Endothelial cell (in vitro differentiated cells): ENCODE data around the gene RPS6KB1. TPM values are rescaled to one million over a fixed set of nuclear protein-coding genes. Genes with fewer than 3 reads are reported as not detected.
"Not testable (repeated sequence)": the region's sequence is repeated elsewhere in the genome, so short reads cannot be mapped to it uniquely, and the experiment has no call there.

Source experiments
- DNase-seq: peaks from one replicate; pipeline ENCODE4 v3.0.0; 2021; ENCODE audit warnings: low spot score
- H3K27ac Mint-ChIP-seq: one replicate; pipeline ENCODE4 v1.8.0; 2021; ENCODE audit warnings: mixed read lengths, inconsistent platforms; ENCODE audit not compliant: unreplicated experiment
- H3K27me3 Mint-ChIP-seq: one replicate; pipeline ENCODE4 v1.8.0; 2021; ENCODE audit warnings: mild to moderate bottlenecking, moderate library complexity, mixed read lengths, inconsistent platforms; ENCODE audit not compliant: unreplicated experiment
- H3K36me3 Mint-ChIP-seq: one replicate; pipeline ENCODE4 v1.8.0; 2021; ENCODE audit warnings: mild to moderate bottlenecking, low read depth, mixed read lengths, inconsistent platforms; ENCODE audit not compliant: unreplicated experiment
- H3K4me1 Mint-ChIP-seq: one replicate; pipeline ENCODE4 v1.8.0; 2021; ENCODE audit warnings: mild to moderate bottlenecking, mixed read lengths, inconsistent platforms; ENCODE audit not compliant: unreplicated experiment
- H3K4me3 Mint-ChIP-seq: one replicate; pipeline ENCODE4 v1.8.0; 2021; ENCODE audit warnings: mild to moderate bottlenecking, mixed read lengths, inconsistent platforms; ENCODE audit not compliant: unreplicated experiment
- H3K9me3 Mint-ChIP-seq: one replicate; pipeline ENCODE4 v1.8.0; 2021; ENCODE audit warnings: mixed read lengths, inconsistent platforms; ENCODE audit not compliant: unreplicated experiment
- total RNA-seq: library from RNA; stranded (reverse); fragmentation: NEBNext Ultra II Directional; extraction: Animal tissue kit (Norgen Biotek cat#: 25700); gene quantifications from one replicate; pipeline ENCODE4 v1.2.1, GENCODE V29; 2021; ENCODE audit not compliant: unreplicated experiment
- TF ChIP-seq, protein P1 (sequence below): fragments of 200-600 bp; sonication (generic); IDR thresholded peaks from one replicate; pipeline ENCODE4 v1.5.0; 2021; ENCODE audit warnings: antibody characterized with exemption; ENCODE audit not compliant: unreplicated experiment

RPS6KB1 gene
- total RNA-seq, 1 donor from 2014 or later = 30.4 TPM

DNA sequence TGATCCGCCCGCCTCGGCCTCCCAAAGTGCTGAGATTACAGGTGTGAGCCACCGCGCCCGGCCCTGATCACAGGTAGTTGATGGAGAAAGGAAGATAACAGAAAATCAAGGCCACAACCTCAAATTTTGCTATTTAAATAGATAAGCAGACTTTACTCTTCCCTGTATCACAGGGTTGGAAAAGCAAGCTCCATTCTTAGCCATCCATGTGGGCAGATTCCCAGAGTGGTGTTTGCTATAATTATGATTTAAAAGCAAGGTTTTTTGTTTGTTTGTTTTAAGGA, 44.6 kb upstream of the RPS6KB1 start:
- peaks cover 3% of the 10 kb centered on the region for H3K27me3 Mint-ChIP-seq
- no peak overlapping the region for H3K4me3 Mint-ChIP-seq
- DNase-seq = no peak
- peaks cover 4% of the 10 kb centered on the region for H3K4me1 Mint-ChIP-seq
- TF ChIP-seq, protein P1, sequence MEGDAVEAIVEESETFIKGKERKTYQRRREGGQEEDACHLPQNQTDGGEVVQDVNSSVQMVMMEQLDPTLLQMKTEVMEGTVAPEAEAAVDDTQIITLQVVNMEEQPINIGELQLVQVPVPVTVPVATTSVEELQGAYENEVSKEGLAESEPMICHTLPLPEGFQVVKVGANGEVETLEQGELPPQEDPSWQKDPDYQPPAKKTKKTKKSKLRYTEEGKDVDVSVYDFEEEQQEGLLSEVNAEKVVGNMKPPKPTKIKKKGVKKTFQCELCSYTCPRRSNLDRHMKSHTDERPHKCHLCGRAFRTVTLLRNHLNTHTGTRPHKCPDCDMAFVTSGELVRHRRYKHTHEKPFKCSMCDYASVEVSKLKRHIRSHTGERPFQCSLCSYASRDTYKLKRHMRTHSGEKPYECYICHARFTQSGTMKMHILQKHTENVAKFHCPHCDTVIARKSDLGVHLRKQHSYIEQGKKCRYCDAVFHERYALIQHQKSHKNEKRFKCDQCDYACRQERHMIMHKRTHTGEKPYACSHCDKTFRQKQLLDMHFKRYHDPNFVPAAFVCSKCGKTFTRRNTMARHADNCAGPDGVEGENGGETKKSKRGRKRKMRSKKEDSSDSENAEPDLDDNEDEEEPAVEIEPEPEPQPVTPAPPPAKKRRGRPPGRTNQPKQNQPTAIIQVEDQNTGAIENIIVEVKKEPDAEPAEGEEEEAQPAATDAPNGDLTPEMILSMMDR = no peak
- no peaks in the 10 kb centered on the region for H3K9me3 Mint-ChIP-seq
- no peaks in the 10 kb centered on the region for H3K36me3 Mint-ChIP-seq
- no peak overlapping the region for H3K27ac Mint-ChIP-seq

DNA sequence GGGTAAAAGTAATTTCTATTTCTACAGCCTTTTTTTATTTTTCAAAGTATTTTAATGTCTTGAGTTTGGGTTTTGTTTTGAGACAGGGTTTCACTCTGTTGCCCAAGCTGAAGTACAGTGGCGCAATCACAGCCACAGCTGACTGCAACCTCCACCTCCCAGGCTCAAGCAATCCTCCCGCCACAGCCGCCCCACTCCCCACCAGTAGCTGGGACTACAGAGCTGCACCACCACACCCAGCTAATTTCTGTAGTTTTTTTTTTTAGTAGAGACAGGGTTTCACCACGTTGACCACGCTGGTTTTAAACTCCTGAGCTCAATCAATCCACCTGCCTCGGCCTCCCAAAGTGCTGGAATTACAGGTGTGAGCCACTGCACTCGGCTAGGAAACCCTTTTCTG, 44.1 kb upstream of the RPS6KB1 start:
- Mint-ChIP-seq H3K4me3 (no peak overlapping the region), H3K27me3 (peaks cover 3% of the 10 kb centered on the region), H3K27ac (no peak overlapping the region), H3K9me3 (no peaks in the 10 kb centered on the region), H3K36me3 (no peaks in the 10 kb centered on the region), H3K4me1 (peaks cover 7% of the 10 kb centered on the region)
- DNase-seq = no peak
- TF ChIP-seq, protein P1 = no peak

DNA sequence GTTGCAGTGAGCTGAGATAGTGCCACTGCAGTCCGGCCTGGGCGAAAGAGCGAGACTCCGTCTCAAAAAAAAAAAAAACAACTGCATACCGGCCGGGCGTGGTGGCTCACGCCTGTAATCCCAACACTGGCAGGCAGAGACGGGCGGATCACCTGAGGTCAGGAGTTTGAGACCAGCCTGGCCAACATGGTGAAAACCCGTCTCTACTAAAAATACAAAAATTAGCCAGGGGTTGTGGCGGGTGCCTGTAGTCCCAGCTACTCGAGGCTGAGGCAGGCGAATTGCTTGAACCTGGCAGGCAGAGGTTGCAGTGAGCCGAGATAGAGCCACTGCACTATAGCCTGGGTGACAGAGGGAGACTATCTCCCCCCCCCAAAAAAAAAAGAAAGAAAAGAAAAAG, 42.6 kb upstream of the RPS6KB1 start:
- H3K4me1 Mint-ChIP-seq, H3K9me3 Mint-ChIP-seq, H3K27me3 Mint-ChIP-seq, H3K36me3 Mint-ChIP-seq, H3K4me3 Mint-ChIP-seq, DNase-seq, H3K27ac Mint-ChIP-seq: not testable (repeated sequence)

DNA sequence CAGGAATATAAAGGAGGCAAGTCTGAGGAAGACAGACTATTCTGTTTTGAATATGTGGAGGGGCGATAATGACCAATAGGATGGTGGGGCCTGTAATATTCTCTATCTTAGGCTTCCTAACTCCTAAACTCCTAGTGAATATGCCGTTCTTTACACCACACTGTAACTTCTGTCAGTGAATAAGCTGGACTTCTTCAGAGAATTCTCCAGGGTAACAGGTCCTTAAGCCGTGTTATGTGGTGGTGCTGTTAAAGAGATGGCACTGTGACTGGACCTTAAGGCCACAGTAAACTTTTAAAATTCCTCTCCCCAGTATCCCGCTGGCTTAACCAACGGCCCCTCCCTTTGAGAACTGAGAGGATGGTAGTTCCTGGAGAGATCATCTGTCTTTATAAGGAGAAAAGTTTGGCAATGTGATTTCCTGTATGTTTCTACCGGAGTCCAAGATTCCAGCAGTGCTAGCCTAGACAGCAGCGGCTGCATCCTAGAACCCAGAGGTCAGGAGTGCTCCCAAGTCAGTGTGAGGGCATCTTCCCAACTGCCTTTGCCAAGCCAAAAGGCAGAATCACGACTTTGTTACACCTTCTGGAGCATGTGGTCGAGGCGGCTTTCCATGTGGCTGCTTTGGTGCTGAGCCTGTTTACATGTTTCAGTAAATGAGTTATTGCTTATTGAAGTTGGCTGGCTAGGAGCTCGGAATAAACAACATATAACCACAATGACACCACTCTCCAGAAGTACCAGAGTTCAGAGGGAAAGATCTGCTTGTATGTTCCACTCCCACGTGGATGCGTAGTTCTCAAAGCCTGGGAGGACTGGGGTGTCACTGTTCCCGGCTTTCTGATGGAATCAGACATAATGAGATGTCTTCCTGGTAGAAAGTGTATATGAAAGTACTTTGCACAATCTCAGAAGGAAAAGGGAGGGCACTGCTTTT, 41.2 kb upstream of the RPS6KB1 start:
- Mint-ChIP-seq H3K4me1 (peaks cover 7% of the 10 kb centered on the region), H3K4me3 (no peak overlapping the region), H3K9me3 (no peaks in the 10 kb centered on the region), H3K36me3 (no peaks in the 10 kb centered on the region), H3K27ac (no peak overlapping the region), H3K27me3 (peaks cover 3% of the 10 kb centered on the region)
- no peak for DNase-seq
- TF ChIP-seq, protein P1 = no peak

DNA sequence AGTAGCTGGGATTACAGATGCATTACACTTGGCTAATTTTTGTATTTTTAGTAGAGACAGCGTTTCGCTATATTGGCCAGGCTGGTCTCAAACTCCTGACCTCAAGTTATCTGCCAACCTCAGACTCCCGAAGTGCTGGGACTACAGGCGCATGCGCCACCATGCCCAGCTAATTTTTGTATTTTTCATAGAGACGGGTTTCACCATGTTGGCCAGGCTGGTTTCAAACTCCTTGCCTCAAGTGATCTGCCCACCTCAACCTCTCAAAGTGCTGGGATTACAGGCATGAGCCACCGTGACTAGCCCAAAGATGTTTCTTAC, 40.1 kb upstream of the RPS6KB1 start:
- not testable (repeated sequence) for H3K27ac Mint-ChIP-seq, H3K4me3 Mint-ChIP-seq, H3K9me3 Mint-ChIP-seq, H3K27me3 Mint-ChIP-seq, H3K4me1 Mint-ChIP-seq, H3K36me3 Mint-ChIP-seq, DNase-seq

DNA sequence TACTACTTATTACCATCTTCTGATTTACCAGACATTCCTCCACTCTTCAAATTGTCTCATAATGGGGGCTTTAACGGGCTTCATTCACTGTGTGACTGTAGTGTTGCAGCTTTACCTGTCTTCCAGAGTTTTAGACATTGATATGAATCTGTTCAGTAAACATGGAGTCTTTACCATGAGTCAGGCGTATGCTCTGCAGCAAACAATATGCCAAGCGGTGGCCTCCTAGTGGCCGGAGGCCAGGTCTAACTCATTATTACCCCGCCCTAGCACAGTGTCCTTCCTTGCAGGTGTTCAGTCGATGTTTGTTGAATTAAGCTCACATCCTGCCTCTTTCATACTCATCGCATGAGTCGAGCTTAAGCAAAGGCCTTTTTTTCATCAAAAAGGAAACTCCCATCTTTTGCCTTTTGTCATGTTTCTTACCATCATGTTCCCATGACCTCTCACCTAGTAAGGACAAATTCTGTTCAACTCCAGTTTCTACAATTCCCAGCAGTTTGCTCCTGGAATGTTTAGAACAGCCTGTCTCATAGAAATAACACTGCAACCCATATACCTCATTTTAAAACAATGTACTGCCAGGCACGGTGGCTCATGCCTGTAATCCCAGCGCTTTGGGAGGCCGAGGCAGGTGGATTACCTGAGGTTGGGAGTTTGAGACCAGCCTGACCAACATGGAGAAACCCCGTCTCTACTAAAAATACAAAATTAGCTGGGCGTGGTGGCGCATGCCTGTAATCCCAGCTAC, 39.6 kb upstream of the RPS6KB1 start:
- Mint-ChIP-seq H3K27me3 (peaks cover 3% of the 10 kb centered on the region), H3K27ac (no peak overlapping the region)

DNA sequence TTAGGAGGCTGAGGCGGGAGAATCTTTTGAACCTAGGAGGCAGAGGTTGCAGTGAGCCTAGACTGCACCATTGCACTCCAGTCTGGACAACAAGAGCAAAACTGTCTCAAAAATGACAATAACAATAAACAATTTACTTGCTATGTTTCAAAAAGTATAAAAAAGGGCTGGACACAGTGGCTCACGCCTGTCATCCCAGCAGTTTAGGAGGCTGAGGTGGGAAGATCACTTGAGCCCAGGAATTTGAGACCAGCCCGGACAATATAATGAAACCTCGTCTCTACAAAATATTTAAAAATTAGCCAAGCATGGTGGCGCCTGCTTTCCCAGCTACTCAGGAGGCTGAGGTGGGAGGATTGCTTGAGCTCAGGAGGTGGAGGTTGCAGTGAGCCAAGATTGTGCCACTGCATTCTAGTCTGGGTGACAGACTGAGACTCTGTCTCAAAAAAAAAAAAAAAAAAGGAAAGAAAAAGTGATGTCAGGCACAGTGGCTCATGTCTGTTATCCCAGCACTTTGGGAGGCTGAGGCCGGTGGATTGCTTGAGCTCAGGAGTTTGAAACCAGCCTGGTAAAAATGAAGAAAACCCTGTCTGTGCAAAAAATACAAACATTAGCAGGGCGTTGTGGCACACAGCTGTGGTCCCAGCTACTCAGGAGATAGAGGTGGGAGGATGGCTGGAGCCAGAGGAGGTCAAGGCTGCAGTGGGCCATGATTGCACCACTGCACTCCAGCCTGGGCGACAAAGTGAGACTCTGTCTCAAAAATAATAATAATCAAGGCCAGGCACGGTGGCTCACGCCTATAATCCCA, 38.8 kb upstream of the RPS6KB1 start:
- H3K36me3 Mint-ChIP-seq, H3K9me3 Mint-ChIP-seq, H3K4me3 Mint-ChIP-seq, H3K4me1 Mint-ChIP-seq, DNase-seq, H3K27me3 Mint-ChIP-seq, H3K27ac Mint-ChIP-seq: not testable (repeated sequence)

More for the DNA sequence above, 39.6 kb upstream of the RPS6KB1 start:
- no peaks in the 10 kb centered on the region for H3K9me3 Mint-ChIP-seq
- no peak overlapping the region for H3K4me3 Mint-ChIP-seq
- peaks cover 7% of the 10 kb centered on the region for H3K4me1 Mint-ChIP-seq
- TF ChIP-seq, protein P1 = peak; percentile 54
- H3K36me3 Mint-ChIP-seq = no peaks in the 10 kb centered on the region
- DNase-seq = peak; percentile 48
